Middle frontal gyrus (tissue), 1 donor: ENCODE data around the gene KTN1.

ENCODE experiments used
- DNase-seq: peaks from one replicate; pipeline ENCODE4 v3.0.0-alpha.2; 2015; ENCODE audit warnings: low spot score; ENCODE audit errors: extremely low spot score

The KTN1 gene, protein sequence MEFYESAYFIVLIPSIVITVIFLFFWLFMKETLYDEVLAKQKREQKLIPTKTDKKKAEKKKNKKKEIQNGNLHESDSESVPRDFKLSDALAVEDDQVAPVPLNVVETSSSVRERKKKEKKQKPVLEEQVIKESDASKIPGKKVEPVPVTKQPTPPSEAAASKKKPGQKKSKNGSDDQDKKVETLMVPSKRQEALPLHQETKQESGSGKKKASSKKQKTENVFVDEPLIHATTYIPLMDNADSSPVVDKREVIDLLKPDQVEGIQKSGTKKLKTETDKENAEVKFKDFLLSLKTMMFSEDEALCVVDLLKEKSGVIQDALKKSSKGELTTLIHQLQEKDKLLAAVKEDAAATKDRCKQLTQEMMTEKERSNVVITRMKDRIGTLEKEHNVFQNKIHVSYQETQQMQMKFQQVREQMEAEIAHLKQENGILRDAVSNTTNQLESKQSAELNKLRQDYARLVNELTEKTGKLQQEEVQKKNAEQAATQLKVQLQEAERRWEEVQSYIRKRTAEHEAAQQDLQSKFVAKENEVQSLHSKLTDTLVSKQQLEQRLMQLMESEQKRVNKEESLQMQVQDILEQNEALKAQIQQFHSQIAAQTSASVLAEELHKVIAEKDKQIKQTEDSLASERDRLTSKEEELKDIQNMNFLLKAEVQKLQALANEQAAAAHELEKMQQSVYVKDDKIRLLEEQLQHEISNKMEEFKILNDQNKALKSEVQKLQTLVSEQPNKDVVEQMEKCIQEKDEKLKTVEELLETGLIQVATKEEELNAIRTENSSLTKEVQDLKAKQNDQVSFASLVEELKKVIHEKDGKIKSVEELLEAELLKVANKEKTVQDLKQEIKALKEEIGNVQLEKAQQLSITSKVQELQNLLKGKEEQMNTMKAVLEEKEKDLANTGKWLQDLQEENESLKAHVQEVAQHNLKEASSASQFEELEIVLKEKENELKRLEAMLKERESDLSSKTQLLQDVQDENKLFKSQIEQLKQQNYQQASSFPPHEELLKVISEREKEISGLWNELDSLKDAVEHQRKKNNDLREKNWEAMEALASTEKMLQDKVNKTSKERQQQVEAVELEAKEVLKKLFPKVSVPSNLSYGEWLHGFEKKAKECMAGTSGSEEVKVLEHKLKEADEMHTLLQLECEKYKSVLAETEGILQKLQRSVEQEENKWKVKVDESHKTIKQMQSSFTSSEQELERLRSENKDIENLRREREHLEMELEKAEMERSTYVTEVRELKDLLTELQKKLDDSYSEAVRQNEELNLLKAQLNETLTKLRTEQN (N-terminal part only)

DNA sequence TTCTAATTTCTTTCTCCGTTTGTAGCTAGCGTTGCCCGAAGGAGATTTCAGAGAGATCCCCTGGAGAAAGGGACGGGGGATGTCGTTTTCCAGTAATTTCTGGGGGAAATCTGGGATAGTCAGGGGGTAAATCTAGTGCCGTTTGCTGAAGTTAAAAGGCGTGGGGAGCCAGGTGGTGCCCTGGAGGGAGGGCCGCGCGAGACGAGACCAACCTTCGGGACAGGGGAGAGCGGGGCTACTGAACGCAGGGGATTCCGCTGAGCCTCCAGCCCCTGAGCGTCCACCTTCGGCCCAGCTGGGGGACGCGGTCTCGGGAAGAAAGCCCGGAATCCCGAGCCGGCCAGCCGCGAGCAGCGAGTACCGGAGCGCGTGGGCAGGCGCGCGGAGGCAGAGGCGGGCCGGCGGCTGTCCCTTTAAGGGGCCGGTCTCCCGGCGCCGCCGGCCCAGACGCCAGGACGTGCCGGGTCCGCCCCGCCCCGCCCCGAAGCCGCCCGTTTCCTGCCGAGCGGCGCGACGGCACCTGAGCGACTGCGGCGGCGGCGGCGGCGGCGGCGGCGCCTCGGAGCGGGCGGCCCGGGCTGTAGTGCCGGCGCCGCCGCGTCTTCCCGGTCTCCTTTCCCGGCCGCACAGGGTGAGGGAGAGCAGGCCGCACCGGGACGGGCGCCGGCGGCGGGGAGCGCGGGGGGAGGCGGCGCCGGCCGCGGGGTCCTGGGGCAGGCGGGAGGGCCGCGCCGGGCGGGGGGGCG is at the start of gene KTN1:
Gene KTN1 (plus strand): TSS at position 484 of the 746 bp plus-strand sequence. CDS start 31,842 bp downstream, outside the sequence.
- peak; percentile 67 for DNase-seq

DNA sequence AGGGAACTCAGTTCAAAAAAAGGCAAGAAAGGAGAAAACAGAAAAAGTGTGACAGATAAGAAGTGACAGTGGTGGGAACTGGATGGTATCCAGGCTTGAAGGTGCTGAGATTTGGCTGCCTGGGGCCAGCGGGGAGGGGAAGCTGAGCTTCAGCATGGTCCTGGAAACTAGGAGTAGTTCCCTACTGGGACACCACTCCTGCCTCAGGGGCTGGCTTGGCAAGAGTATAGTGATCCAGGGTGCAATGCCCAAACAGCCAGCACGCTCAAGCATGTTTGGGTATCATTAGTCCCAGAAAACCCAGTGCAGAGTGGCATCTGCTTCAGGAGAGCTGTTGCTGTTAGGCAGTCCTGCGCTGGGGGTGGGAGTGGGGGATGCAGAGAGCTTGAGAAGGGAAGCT is 49.5 kb upstream of the KTN1 start:
- DNase-seq = no peak

DNA sequence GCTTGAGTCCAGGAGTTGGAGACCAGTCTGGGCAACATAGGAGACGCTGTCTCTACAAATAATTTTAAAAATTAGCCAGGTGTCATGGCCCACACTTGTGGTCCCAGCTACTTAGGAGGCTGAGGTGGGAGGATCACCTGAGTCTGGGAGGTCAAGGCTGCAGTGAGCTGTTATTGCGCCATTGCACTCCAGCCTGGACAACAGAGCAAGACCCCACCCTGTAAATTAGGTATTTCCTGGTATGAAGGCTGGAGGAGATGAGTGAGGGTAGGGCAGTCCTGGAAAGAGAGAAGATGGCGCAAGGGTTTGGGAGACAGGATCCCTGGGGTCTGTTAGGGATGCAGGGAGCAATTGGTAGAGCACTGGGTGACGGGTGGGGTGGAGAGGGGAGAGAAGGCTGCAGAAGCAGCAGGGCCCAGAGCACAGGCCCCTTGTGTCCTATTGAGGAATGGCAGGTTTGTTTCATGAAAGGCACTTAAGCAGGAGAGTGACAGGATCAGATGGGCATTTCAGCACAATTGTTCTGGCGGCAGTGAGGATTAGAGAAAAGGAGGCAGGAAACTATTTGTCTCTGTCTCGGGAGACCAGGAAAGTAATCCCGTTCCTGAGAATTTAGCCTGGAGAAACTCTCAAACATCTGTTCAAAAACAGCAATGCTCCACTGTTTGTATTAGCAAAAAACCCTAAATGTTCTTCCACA is 47.2 kb upstream of the KTN1 start:
- DNase-seq = no peak

DNA sequence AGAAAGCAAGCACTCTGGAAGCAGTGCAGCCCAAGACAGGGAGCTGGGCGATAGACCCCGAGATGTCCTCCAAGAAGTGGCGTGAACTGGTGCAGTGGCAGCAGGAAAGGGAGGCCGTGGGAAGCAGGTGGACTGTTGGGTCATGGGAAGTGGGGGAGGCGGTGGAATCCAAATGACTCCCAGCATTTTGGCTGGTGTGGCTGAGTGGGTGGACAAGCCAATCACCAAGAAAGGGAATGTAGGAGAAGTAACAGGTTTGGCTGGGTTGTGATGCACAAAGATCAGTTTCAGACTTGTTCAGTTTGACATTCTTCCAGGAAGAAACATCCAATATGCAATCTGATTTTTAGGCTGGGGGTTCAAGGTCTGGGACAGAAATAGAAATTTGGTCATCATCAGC is 46.0 kb upstream of the KTN1 start:
- no peak for DNase-seq

DNA sequence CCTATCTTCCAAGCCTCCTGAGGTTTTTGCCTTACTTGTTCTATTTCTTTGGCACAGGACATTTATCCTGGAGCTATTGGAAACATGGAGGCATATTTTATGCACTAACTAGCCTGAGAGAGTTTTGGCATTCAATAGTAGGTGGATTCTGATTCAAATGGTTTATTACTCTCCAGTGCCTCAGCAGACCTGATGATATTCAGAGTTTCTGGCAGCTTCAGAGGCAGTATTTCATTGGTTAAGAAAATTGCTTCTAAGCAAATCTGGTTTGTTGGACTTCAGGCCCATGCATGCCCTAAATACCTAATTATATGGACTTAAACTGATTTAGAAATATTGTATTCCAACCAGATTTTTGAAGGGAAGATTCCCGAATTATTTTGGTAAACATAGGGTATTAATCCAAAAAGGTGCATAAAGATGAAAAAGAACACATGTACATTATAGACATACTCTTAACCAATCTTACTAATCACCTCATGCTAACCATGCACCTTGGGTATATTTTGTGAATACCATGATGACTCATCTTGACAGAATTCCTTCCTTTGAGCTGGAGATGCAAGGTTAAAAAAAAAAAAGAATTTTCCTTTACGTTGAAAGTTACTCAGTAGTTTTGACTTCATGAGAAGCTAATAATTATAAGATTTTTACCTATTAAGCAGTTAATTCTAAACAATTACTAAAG is 44.3 kb upstream of the KTN1 start:
- DNase-seq = no peak

DNA sequence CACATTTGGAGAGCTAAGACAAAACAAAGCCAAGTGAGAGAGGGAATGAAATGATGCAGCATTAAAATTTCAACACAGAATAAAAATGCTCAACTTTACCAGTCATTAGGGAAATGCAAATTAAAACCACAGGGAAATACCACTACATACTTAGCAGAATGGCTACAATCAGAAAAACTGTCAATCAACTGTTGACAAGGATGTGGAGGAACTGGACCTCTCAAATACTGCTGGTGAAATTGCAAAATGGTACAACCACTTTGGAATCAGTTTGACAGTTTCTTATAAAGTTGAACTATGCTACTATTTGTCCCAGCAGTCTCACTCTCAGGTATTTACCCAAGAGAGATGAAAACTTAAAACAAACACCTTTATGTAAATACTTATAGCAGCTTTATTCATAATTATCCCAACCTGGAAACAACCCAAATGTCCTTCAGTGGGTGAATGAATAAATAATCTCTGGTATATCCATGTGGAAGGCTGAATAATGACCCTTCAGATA is 43.8 kb upstream of the KTN1 start:
- DNase-seq = no peak

DNA sequence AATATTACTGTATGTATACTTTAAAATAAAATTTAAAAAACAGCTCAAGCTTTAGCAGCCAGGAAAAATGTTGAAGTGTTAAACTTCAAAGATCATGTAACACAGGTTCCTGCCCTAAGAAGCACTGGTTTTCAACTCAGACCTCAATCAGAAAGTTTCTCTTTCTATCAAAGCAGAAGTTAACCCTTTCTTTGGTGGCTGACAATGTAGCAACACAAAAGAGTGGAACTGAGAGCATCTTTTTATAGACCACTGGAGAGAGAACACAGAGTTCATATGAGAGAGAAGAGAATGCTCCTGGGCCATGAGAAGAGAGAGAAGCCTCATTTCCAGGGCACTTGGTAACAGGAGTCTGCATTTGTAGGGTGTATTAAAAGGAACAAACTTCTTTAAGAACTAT is 42.2 kb upstream of the KTN1 start:
- DNase-seq = no peak

DNA sequence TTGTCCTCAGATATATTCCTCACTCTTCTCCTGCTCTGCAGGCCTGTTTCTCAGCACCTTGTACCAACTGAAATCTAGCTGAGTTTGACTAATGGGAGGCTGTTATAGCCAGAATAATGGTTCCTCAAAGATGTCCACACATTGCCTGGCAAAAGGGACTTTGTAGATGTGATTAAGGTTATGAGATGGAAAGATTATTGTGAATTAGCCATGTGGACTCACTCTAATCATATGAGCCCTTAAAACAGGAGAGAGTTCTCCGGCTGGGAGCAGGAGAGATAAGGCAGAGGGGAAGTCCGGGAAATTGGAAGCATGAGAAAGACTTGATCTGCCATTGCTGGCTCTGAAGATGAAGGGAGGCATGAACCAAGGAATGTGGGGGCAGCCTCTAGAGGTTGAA is 40.0 kb upstream of the KTN1 start:
- no peak for DNase-seq

DNA sequence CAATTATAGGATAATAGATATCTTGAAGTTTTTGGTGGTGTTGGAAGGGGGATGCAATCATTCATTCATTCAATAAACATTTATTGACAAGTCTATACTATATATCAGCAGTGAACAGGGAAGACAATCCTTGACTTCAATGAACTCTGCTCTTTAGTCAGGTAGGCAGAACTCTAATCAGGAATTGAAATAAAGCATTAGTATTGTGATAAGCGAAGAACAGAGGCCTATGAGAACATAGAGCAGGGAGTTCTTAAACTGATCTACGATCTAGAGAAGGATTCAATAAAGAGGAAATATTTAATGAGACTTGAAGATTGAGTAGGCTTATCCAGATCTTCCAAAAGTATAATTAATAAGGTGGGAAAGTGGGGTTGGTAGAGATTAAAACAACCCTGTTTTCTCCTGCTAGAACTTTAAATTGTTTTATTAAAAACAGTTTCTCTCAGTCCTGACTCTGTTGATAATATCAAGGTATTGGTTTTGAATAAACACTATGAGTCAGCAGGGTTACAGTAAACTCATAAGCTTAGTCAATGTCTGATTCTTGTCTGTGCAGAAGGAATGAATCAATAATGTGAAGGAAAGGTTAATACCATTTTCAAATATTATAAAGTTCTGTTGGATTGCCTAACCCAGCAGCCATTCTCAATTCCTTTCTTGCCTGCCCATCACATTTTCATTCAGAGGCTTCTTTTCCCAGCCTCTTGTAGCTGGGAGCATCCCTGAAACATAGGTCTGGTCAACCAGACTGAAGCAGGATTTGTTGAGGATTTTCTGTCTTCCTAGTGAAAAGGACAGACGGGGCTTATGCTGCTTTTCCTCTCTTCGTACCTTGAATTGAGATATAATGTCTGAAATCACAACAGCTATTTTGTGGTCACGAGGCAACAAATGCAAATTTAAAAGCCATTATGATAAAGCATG is 38.9 kb upstream of the KTN1 start:
- DNase-seq = no peak

DNA sequence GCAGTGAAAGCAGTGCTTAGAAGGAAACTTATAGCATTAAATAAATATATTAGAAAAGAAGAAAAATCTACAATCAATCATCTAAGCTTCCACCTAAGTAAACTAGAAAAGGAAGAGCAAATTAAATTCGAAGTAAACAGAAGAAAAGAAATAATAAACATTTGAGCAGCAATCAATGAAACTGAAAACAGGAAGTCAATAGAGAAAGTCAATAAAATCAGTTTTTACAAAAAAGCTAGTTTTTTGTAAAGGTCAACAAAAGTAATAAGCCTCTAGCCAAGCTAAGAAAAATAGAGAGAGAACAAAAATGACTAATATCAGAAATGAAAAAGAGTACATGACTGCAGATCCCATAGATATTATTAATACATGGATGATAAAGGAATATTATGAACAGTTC is 34.2 kb upstream of the KTN1 start:
- DNase-seq = no peak

DNA sequence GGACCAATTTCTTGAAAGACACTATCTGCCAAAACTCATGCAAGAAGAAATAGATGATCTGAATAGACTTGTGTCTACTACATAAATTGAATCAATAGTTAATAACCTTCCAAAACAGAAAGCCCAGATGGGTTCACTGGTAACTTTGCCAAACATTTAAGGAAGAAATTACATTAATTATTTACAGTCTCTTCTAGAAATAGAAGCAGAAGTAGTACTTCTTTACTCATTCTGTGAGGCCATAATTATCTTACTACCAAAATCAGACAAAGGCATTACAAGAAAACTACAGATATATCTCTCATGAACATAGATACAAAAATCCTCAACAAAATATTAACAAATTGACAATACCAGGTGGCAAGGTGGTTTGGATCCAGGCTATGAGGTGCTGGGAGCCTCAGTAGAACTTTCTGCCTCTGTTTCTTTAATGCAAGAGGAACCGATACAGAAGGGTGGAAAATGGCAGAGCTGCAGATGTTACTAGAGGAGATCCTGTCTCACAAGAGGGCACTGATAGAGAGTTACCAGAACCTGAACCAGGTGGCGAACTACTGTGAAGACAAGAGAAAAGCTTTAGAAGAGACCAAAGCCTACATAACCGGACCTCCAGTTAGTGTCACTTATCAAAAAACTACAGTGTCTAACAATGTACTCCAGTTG is 33.7 kb upstream of the KTN1 start:
- no peak for DNase-seq

DNA sequence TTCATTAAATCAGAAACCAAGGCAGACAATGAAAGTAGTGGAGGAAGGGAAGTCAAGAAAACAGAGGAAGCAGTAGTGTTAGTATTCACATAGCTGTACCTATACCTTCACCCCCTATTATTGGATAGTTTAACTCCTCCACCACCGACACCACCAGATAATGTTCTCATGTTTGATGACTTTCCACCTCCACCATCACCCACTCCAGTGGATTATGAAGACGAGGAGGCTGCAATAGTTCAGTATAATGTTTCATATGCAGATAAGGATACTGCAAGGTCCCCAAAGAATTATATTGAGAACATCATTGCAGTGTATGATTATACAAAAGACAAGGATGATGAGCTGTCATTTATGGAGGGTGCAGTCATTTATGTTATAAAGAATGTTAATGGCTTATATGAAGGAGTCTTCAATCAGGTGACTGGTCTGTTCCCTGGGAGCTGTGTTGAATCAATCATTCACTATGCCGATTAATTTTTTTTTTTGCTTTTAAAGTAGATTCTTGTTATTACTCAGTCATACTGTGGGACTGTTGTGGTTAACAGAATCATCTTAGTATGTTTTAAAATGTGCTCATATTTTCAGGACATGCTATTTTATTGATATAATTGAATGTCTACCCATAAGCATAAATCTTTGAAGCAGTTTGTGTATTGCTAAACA is 32.2 kb upstream of the KTN1 start:
- DNase-seq = no peak

DNA sequence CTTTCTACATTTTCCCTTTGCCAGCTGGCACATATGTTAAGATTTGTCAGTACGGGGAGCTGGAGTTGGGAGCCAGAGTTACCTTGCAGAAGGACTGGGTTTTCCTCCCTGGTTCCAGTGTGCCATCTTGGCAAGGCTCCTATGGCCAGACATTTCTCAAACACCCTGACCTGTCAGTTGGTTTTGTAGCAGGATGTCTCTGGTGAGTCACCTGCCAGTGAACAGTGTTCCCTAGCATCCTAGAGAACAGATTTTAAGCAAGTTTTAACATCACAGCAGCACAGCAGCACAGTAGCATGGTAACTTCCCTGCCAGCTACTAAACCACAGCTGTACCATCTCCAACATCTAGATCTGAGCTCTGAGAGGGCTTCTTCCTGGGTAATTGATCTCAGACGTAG is 26.2 kb upstream of the KTN1 start:
- no peak for DNase-seq

DNA sequence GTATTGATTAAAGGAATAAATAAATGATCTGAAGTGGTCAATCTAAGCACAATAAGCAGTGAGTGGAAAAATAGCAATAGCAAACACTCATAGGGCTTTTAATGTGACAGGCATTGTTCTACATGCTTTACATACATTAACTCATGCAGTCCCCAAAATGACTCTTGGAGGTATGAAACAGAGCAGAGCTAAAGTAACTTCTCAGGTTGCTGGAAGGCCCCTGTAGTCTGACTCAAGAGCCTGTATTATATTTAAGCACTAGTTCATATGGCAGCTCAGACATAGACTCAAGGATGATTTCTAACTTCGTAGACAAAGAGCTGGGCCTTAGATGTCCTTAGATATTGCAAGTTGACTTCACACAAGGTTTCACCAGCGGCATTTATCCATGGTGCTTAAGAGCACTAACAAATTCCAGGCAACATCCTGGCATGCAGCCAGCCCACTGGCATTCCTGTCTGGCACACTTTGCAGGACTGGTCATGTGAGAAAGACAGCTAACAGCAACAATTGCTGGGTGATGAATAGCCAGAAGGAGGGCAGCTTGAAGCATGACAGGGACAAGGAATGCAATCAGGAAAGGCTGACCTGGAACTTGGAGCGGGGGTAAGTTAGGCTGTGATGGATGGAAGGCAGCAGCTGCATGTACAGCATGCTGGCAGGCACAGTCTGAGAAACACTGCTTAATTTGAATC is 22.9 kb upstream of the KTN1 start:
- DNase-seq = no peak

DNA sequence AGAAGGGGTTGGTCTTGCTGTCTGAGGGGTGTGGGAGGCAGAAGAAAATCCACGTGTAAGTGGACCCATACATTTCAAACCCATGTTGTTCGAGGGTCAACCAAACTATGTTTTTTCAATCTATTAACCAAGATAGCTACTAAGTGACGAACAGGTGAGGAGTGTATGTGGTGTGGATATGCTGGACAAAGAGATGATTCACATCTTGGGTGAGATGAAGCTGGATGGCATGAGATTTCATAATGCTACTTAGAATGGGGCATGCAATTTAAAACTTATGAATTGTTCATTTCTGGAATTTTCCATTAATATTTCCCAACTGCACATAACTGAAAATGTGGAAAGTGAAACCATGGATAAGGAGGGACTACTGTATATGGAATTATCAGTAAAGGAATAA is 17.9 kb upstream of the KTN1 start:
- no peak for DNase-seq

DNA sequence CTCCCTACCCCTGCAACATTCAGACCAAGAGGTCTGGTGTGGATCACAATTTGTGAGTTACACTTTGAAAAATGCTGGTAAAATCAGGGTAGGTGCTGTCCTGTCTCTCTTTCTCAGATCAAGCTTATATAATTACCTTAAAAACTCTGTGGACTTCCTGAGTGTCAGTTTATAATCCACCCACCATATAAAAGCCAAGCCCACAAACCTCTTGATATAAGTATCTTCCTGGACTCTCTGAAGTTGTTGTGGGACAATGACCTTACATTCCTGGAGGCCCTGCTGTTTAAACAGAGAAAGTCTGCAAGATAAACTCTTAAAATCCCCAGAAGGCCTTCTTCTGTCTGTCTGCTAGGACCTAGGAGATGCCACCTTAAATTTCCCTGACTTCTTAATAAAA is 11.4 kb upstream of the KTN1 start:
- no peak for DNase-seq
